ENCODE results near the gene EIF3L. TPM values are rescaled to one million over a fixed set of nuclear protein-coding genes. Genes with fewer than 3 reads are reported as not detected.

The EIF3L gene
- total and polyA plus RNA-seq, 2 of the 8 experiments (the other 6 are each of a cell fraction or from before 2014, with no cell fraction given), result 639 to 886 TPM

DNA sequence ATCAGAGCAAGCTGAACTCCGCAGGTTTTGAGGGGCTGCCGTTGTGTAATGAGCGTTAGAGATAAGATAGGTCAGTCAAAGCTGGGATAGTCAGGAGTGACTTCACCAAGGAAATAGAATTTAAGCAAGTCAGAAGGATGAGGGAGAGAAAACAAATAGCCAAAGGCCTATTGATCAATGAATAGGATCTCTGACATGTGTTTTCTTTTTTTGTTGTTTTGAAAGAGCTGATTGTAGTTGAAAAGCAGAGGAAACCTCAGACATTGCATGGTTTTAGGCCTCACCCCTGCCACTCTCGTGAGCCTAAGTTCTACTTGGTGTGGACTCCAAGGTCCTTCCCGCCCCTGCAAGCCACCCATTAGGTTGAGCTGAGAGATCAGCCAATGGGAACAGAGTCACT lies 3.2 kb downstream of the EIF3L start (continued):
- TF ChIP-seq KDM4A (IDR thresholded peaks at IDR 0.05; ENCODE audit: low read depth, low read length, severe bottlenecking) (no peak), FOSL1 (IDR thresholded peaks at IDR 0.05; ENCODE audit: insufficient read depth, low read depth, low read length) (no peak), HDAC6 (IDR thresholded peaks at IDR 0.05; ENCODE audit: low read depth, low read length) (no peak), RNF2 (IDR thresholded peaks at IDR 0.05; ENCODE audit: borderline replicate concordance, low read depth, low read length, missing control alignments, poor library complexity, severe bottlenecking) (no peak)
